Activated CD4-positive, alpha-beta T cell treated with anti-CD3 and anti-CD28 coated beads for 36 hours (primary cell): Measurements from ENCODE around the gene RASGRF2. TPM values are rescaled to one million over a fixed set of nuclear protein-coding genes. Genes with fewer than 3 reads are reported as not detected.

Experiments used
- ATAC-seq: fragments of 200-7000 bp; cut with Tn5 transposase; one replicate; pipeline ENCODE4 v1.10.0; 2021; ENCODE audit warnings: mild to moderate bottlenecking, moderate library complexity
- CTCF ChIA-PET: fragments of 350-600 bp; sonication (Branson Sonifier 250); formaldehyde crosslinking; loops from one replicate; lab custom pipeline; 2021; ENCODE audit warnings: antibody characterized with exemption; lab: Charles Lee
- POLR2A ChIA-PET: fragments of 350-600 bp; sonication (Branson Sonifier 250); formaldehyde crosslinking; loops from one replicate; lab custom pipeline; 2021; ENCODE audit warnings: antibody characterized with exemption, inconsistent platforms; lab: Charles Lee
- DNase-seq: peaks from one replicate; pipeline ENCODE4 v3.0.0-alpha.2; 2020
- H3K27ac Mint-ChIP-seq: one replicate; pipeline ENCODE4 v1.8.0; 2021; ENCODE audit warnings: mixed read lengths
- H3K27me3 Mint-ChIP-seq: one replicate; pipeline ENCODE4 v1.8.0; 2021; ENCODE audit warnings: mixed read lengths
- H3K36me3 Mint-ChIP-seq: one replicate; pipeline ENCODE4 v1.8.0; 2021; ENCODE audit warnings: low read depth, mixed read lengths
- H3K4me1 Mint-ChIP-seq: one replicate; pipeline ENCODE4 v1.8.0; 2021; ENCODE audit warnings: mixed read lengths
- H3K4me3 Mint-ChIP-seq: one replicate; pipeline ENCODE4 v1.8.0; 2021; ENCODE audit warnings: mild to moderate bottlenecking, moderate library complexity, mixed read lengths
- H3K9me3 Mint-ChIP-seq: one replicate; pipeline ENCODE4 v1.8.0; 2021; ENCODE audit warnings: low read depth, mixed read lengths
- intact Hi-C, 2 experiments: fragments of 100-400 bp; cut with DNase I in 1 of 2; cut with micrococcal nuclease in 1 of 2; formaldehyde crosslinking; loops; one replicate each; pipeline versions ENCODE4 v1.14.2 to v1.15.1; 2022 to 2024; cut with DNase I, micrococcal nuclease
- total RNA-seq, 2 experiments: library from RNA; stranded (reverse); gene quantifications; one replicate each; pipeline ENCODE4 v1.2.3, GENCODE V29; 2021

RASGRF2 gene
- total RNA-seq, 2 experiments from 2014 or later: 8.2 to 14.2 TPM

DNA sequence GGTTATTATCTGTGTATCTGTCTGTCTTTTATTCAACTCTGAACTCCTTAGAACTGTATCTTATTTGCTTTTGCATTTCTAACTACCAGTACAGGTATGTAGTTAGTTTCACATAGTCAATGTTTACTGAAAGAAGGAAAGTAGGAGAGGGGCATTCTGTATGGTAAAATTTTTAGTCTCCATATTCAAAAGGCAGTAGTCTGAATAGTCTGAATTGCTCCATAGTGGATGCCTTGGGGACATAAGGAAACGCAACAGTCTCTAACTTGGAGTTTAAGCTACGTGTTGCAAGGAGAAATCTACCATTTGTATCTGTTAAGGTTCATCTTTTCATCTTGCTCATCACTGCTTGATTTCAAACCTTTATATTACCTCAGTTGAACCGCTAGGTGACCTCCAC, 26.2 kb downstream of the RASGRF2 start:
- H3K9me3 Mint-ChIP-seq: no peaks in the 10 kb centered on the region
- intact Hi-C loops: no loop called here
- no peak overlapping the region for H3K4me3 Mint-ChIP-seq
- DNase-seq (no peak), ATAC-seq (no peak)
- no peaks in the 10 kb centered on the region for H3K27me3 Mint-ChIP-seq
- ChIA-PET POLR2A (interaction anchor here (0.6 kb wide), 2 partner anchors 11 to 21 kb away, joined by 3 to 4 read pairs; no protein-coding TSS in a partner anchor), CTCF (interaction anchor here (1.1 to 2.3 kb wide), 2 partner anchors 11 to 122 kb away, joined by 4 to 13 read pairs; no protein-coding TSS in a partner anchor)
- H3K27ac Mint-ChIP-seq: peak overlapping the region; percentile 22
- no peaks in the 10 kb centered on the region for H3K36me3 Mint-ChIP-seq
- peaks cover 53% of the 10 kb centered on the region for H3K4me1 Mint-ChIP-seq

DNA sequence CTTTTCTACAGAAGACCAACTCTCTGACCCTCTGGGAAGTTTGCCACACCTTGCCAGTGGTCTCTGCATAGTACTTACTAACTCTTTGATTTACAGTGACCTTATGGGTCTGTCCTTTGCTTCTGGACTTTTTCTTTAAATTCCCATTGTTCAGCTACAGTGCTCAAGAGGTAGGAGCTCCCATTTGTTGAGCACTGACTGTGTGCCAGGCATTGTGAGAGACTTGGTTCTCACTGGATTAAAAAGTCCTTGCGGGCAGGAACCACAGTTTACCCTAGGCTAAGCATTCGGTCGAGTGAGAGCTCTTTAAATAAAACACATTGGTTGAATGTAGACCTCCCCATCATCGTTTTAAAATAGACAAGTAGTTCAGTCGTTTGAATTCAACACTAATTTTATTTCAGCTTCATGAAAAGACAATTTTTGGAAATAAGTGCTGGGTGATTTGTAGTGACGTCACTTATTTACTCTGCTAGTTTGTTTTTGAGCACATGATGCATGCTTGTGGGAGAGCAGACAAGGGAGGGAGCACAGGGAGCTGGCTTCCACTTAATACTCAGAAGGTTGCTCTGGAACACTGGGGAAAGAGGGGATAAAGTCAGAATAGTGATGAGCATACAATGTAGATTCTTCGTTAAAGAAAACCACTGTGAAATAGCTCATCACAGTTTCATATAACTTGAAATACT, 27.1 kb downstream of the RASGRF2 start:
- Mint-ChIP-seq H3K4me1 (peaks cover 53% of the 10 kb centered on the region), H3K4me3 (no peak overlapping the region), H3K36me3 (no peaks in the 10 kb centered on the region), H3K27ac (peak overlapping the region; percentile 22), H3K9me3 (no peaks in the 10 kb centered on the region), H3K27me3 (no peaks in the 10 kb centered on the region)
- peak; percentile 5 for ATAC-seq
- DNase-seq: no peak
- intact Hi-C loops: no loop called here
- ChIA-PET CTCF (interaction anchor here (0.8 to 2.3 kb wide), 4 partner anchors 10 to 121 kb away, joined by 3 to 13 read pairs (median 4); no protein-coding TSS in a partner anchor), POLR2A (interaction anchor here (0.5 to 1.0 kb wide), 5 partner anchors 10 to 120 kb away, joined by 3 to 4 read pairs (median 3); no protein-coding TSS in a partner anchor)

DNA sequence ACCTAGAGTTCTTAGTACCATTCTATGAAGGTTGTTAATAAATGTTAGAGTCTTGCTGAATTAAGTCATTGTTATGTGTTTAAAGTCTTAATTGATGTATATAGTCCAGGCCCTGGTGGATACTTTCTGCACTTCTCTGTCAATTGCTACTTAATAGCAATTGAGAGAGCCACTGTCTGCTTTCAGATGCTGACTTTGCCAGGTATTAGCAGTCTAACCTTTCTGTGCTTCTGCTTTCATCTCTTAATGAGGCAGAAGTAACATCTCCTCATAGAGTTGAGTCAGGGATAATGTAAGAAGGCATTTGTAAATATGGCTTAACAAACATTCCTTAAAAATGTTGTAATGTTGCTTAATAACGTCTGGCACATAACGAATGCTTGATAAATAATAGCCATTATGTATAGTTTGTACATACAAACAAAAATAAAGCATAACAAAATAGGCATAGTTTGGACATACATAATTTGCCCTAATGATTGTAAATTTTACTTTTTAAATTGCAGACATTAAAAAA, 28.3 kb downstream of the RASGRF2 start:
- CTCF ChIA-PET: no interaction called here
- H3K4me3 Mint-ChIP-seq: no peak overlapping the region
- peaks cover 61% of the 10 kb centered on the region for H3K4me1 Mint-ChIP-seq
- no peaks in the 10 kb centered on the region for H3K9me3 Mint-ChIP-seq
- no peak for DNase-seq
- H3K27me3 Mint-ChIP-seq: no peaks in the 10 kb centered on the region
- ATAC-seq: no peak
- H3K27ac Mint-ChIP-seq: no peak overlapping the region
- intact Hi-C loops: no loop called here
- H3K36me3 Mint-ChIP-seq: no peaks in the 10 kb centered on the region
- POLR2A ChIA-PET: no interaction called here

DNA sequence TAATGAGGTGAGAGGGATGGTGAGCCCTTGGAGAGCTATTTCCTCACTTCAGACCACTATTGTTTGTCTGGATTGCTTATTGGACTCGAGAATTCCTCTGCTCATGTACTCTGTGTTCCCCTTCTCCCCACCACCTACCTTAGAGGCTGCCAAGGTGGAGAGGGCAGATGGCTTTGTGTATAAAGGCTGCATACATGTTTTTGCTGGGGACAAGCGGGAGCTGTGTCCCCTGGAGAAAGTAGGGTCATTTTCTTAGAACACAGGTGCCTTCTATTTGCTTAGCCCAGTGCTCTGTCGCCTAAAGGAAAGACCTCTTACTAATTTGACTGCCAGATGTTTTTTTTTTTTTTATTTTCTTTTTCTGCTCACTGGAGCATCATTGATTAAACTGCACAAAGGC, 29.7 kb downstream of the RASGRF2 start:
- intact Hi-C loops: loop anchor here in 1 of 2 experiments (5.0 kb wide), 1 partner anchor 508 kb away; no protein-coding TSS in a partner anchor
- no peaks in the 10 kb centered on the region for H3K27me3 Mint-ChIP-seq
- H3K36me3 Mint-ChIP-seq: no peaks in the 10 kb centered on the region
- peaks cover 67% of the 10 kb centered on the region for H3K4me1 Mint-ChIP-seq
- ChIA-PET POLR2A (interaction anchor here (0.6 kb wide), 1 partner anchor 23 kb away, joined by 4 read pairs; no protein-coding TSS in a partner anchor), CTCF (interaction anchor here (0.6 to 1.3 kb wide), 3 partner anchors 15 to 177 kb away, joined by 3 to 4 read pairs (median 4); no protein-coding TSS in a partner anchor)
- no peak for ATAC-seq
- DNase-seq: no peak
- no peak overlapping the region for H3K4me3 Mint-ChIP-seq
- no peak overlapping the region for H3K27ac Mint-ChIP-seq
- H3K9me3 Mint-ChIP-seq: no peaks in the 10 kb centered on the region

DNA sequence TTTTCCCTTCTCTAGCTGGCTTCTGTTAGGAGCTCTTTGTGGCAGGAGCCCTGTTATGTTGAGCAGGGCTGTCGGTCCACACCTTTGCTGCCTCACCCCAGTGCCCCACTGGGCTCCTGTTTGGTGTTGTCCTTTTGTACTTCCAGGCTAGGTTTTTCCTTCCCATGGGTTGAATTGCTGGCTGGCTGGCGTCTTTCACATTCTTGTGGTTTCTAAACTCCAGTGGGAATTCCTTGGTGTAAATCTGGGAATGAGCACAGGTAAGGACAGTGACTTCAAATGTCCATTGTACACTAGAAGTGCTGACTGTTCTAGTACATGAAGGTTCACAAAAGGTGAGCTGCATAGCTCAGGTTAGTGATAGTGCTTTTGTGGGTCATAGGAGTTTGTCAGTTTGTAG, 30.4 kb downstream of the RASGRF2 start:
- no peaks in the 10 kb centered on the region for H3K36me3 Mint-ChIP-seq
- H3K9me3 Mint-ChIP-seq: no peaks in the 10 kb centered on the region
- no peaks in the 10 kb centered on the region for H3K27me3 Mint-ChIP-seq
- ChIA-PET CTCF (interaction anchor here (1.3 to 1.5 kb wide), 2 partner anchors 14 to 15 kb away, joined by 4 read pairs; no protein-coding TSS in a partner anchor), POLR2A (interaction anchor here (0.5 to 0.6 kb wide), 2 partner anchors 23 to 306 kb away, joined by 4 read pairs; no protein-coding TSS in a partner anchor)
- ATAC-seq (no peak), DNase-seq (no peak)
- H3K4me3 Mint-ChIP-seq: no peak overlapping the region
- H3K4me1 Mint-ChIP-seq: peaks cover 66% of the 10 kb centered on the region
- H3K27ac Mint-ChIP-seq: peak overlapping the region; percentile 26
- intact Hi-C loops: loop anchor here in 1 of 2 experiments (5.0 kb wide), 1 partner anchor 508 kb away; no protein-coding TSS in a partner anchor

DNA sequence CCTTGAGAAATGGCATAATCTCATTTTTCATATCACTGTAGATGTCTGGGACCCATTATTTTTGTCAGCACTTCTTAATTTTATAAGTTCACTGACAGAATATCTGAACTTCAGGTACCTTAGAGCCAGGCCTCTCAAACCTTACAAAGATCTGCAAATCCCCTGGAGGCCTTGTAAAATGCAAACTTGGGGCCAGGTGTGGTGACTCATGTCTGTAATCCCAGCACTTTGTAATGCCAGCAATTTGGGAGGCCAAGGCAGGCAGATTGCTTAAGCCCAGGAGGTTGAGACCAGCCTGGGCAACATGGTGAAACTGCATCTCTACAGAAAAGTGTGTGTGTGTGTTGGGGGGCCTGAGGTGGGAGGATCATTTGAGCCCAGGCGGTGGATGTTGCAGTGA, 30.8 kb downstream of the RASGRF2 start:
- no peak overlapping the region for H3K4me3 Mint-ChIP-seq
- DNase-seq (no peak), ATAC-seq (no peak)
- H3K27me3 Mint-ChIP-seq: no peaks in the 10 kb centered on the region
- H3K36me3 Mint-ChIP-seq: no peaks in the 10 kb centered on the region
- ChIA-PET POLR2A (interaction anchor here (0.5 kb wide), 1 partner anchor 307 kb away, joined by 4 read pairs; no protein-coding TSS in a partner anchor), CTCF (interaction anchor here (1.3 to 1.5 kb wide), 2 partner anchors 14 to 16 kb away, joined by 4 read pairs; no protein-coding TSS in a partner anchor)
- H3K4me1 Mint-ChIP-seq: peaks cover 66% of the 10 kb centered on the region
- intact Hi-C loops: loop anchor here in 1 of 2 experiments (5.0 kb wide), 1 partner anchor 509 kb away; no protein-coding TSS in a partner anchor
- H3K9me3 Mint-ChIP-seq: no peaks in the 10 kb centered on the region
- H3K27ac Mint-ChIP-seq: no peak overlapping the region

DNA sequence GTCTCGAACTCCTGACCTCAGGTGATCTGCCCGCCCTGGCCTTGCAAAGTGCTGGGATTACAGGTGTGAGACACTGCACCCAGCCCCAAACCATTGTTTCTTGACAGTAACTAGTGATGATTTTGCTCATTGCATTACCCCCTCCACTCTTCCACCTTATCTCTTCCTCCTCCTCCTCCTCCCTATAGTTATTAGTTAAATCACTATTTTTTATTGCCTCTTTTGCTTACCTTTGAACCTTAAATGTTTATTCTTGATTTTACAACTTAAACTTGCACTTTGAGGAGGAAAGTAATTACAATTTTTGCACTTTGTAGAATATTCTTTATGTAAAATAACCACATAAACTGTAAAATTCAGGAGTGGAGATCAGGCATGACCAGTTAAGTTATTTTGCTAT, 35.7 kb downstream of the RASGRF2 start:
- DNase-seq: no peak
- intact Hi-C loops: no loop called here
- no peak for ATAC-seq
- CTCF ChIA-PET: interaction anchor here (0.6 kb wide), 1 partner anchor 28 kb away, joined by 4 read pairs; no protein-coding TSS in a partner anchor
- POLR2A ChIA-PET: no interaction called here
- H3K27ac Mint-ChIP-seq: no peak overlapping the region
- no peaks in the 10 kb centered on the region for H3K27me3 Mint-ChIP-seq
- H3K36me3 Mint-ChIP-seq: peaks cover 5% of the 10 kb centered on the region
- H3K9me3 Mint-ChIP-seq: no peaks in the 10 kb centered on the region
- peaks cover 70% of the 10 kb centered on the region for H3K4me1 Mint-ChIP-seq
- no peak overlapping the region for H3K4me3 Mint-ChIP-seq

DNA sequence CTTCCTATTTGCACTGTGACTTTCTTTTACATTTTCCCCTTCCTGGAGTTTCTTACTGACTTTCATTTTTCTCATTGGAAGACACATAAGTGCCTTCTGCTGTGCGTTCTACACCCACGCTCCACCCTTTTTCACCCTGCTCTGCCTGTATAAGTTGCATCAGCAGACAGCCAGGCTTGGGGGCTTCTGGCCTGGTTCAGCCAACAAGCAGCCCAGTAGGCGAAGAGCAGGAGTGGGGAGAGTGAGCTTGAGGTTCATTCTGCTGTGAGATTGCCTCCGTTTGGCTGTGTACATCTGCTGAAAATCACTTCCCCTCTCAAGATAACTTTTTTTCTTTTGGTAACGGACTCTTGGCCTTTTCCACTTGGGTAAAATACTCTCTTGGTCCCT, 38.4 kb downstream of the RASGRF2 start:
- Mint-ChIP-seq H3K27me3 (no peaks in the 10 kb centered on the region), H3K9me3 (no peaks in the 10 kb centered on the region), H3K27ac (peak overlapping the region; percentile 96), H3K4me3 (peak overlapping the region; percentile 70), H3K36me3 (peaks cover 5% of the 10 kb centered on the region), H3K4me1 (peaks cover 70% of the 10 kb centered on the region)
- ATAC-seq (peak; percentile 81), DNase-seq (peak; percentile 73)
- intact Hi-C loops: no loop called here
- ChIA-PET POLR2A (no interaction called here), CTCF (no interaction called here)

DNA sequence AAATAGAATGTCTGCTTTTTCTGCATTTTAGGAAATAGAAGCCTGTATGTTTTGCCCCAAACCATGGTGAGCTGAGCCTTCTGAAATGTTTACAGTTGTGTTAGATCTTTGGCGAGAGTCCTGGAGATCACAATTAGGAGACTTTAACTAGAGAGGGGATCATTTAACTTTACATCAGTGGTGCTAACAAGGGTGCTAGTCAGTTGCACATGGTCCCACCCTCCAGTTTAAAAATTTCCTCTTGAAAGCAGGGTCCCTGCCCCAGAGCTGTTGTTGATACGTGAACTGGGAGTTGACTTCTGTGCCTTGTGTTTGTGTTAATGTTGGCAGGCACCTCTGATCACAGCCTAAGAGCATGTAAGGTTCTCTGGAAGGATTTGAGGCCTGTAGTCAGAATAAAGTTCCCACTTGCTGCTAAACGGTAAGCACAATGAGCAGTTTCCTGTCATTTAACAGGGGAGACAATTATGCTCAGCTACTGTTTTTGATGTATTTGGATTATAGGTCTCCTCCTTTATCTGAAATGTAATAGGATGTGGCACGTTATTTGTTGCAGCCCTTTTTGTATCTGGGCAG, 43.7 kb downstream of the RASGRF2 start:
- H3K9me3 Mint-ChIP-seq: no peaks in the 10 kb centered on the region
- DNase-seq (no peak), ATAC-seq (no peak)
- peak overlapping the region; percentile 83 for H3K27ac Mint-ChIP-seq
- H3K4me3 Mint-ChIP-seq: no peak overlapping the region
- H3K4me1 Mint-ChIP-seq: peaks cover 76% of the 10 kb centered on the region
- ChIA-PET POLR2A (no interaction called here), CTCF (interaction anchor here (0.8 to 0.9 kb wide), 2 partner anchors 12 to 30 kb away, joined by 3 to 4 read pairs; no protein-coding TSS in a partner anchor)
- intact Hi-C loops: loop anchor here in 1 of 2 experiments (10.0 kb wide), 1 partner anchor 971 kb away; the partner anchor contains the start of gene ATG10
- peaks cover 14% of the 10 kb centered on the region for H3K36me3 Mint-ChIP-seq
- H3K27me3 Mint-ChIP-seq: no peaks in the 10 kb centered on the region

DNA sequence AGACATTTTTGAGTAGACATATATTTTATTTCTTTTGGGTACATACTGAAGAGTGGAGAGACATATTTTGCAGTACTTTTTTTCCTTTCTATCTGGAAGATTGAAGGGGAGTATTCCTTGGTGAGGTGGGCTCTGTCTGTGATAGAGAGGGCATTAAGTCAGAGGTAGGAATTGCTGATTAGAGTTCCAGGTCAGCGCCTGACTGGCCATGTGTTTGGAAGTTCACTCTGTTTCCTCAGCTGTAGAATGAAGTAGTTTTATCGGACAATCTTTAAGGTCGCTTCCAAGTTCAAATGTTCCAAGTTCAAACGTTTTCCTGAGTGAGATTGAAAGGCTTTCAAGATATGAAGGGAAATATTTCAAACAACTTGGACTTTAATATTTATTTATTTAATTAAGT, 45.5 kb downstream of the RASGRF2 start:
- DNase-seq: no peak
- intact Hi-C loops: loop anchor here (2.0 to 10.0 kb wide), 7 partner anchors 45 to 1015 kb away; partner anchors contain the start of genes ATG10 (in 1 of the 2), MTX3 (in 1 of the 2), RASGRF2 (in 1 of the 2) and ZCCHC9 (in 1 of the 2)
- Mint-ChIP-seq H3K27ac (peak overlapping the region; percentile 40), H3K9me3 (no peaks in the 10 kb centered on the region), H3K4me3 (peak overlapping the region; percentile 3), H3K27me3 (no peaks in the 10 kb centered on the region), H3K4me1 (peaks cover 85% of the 10 kb centered on the region), H3K36me3 (peaks cover 10% of the 10 kb centered on the region)
- ATAC-seq: no peak
- CTCF ChIA-PET: interaction anchor here (0.6 to 1.3 kb wide), 2 partner anchors 10 to 38 kb away, joined by 3 read pairs; no protein-coding TSS in a partner anchor
- POLR2A ChIA-PET: no interaction called here
